Measurements from ENCODE around the gene ATP5F1C.
"Not testable (repeated sequence)": the region's sequence is repeated elsewhere in the genome, so short reads cannot be mapped to it uniquely, and the experiment has no call there.

ATP5F1C gene

GRCh38 chr10:7794251-7795026 lies 6.5 kb downstream of the ATP5F1C start:
- no peak for DNase-seq (ENCODE audit: low read depth, low spot score)

GRCh38 chr10:7795605-7796004 lies 7.6 kb downstream of the ATP5F1C start:
- no peak for DNase-seq (ENCODE audit: low read depth, low spot score)

GRCh38 chr10:7797582-7797981 lies 9.6 kb downstream of the ATP5F1C start:
- DNase-seq (ENCODE audit: low read depth, low spot score): peak; percentile 37

GRCh38 chr10:7802606-7803005 lies 14.6 kb downstream of the ATP5F1C start:
- DNase-seq (ENCODE audit: low read depth, low spot score): no peak

GRCh38 chr10:7804216-7804615 lies 16.2 kb downstream of the ATP5F1C start:
- no peak for DNase-seq (ENCODE audit: low read depth, low spot score)

GRCh38 chr10:7804741-7805140 lies 16.8 kb downstream of the ATP5F1C start:
- DNase-seq (ENCODE audit: low read depth, low spot score): no peak

GRCh38 chr10:7808686-7809267 lies 20.8 kb downstream of the ATP5F1C start:
- DNase-seq (ENCODE audit: low read depth, low spot score): no peak

GRCh38 chr10:7810443-7810842 lies 22.5 kb downstream of the ATP5F1C start:
- DNase-seq (ENCODE audit: low read depth, low spot score): no peak

GRCh38 chr10:7811000-7811399 lies 23.0 kb downstream of the ATP5F1C start:
- no peak for DNase-seq (ENCODE audit: low read depth, low spot score)

GRCh38 chr10:7811743-7812142 lies 23.8 kb downstream of the ATP5F1C start:
- DNase-seq (ENCODE audit: low read depth, low spot score): not testable (repeated sequence)

GRCh38 chr10:7813481-7813880 lies 25.5 kb downstream of the ATP5F1C start:
- DNase-seq (ENCODE audit: low read depth, low spot score): no peak

- no peak for DNase-seq (ENCODE audit: low read depth, low spot score)
Observed at GRCh38 chr10:7817576-7817975, 29.6 kb downstream of the ATP5F1C start.

- DNase-seq (ENCODE audit: low read depth, low spot score): no peak
Observed at GRCh38 chr10:7817984-7818294, 30.0 kb downstream of the ATP5F1C start.

- DNase-seq (ENCODE audit: low read depth, low spot score): peak; percentile 62
Observed at GRCh38 chr10:7818295-7819120, 30.5 kb downstream of the ATP5F1C start, which contains the start of gene TAF3. TSS of gene TAF3 (plus strand) at chr10:7818505. CDS start at chr10:7818710, 205 bp downstream.

GRCh38 chr10:7819121-7819460 lies 31.1 kb downstream of the ATP5F1C start:
- DNase-seq (ENCODE audit: low read depth, low spot score): no peak

GRCh38 chr10:7824251-7824650 lies 36.3 kb downstream of the ATP5F1C start:
- no peak for DNase-seq (ENCODE audit: low read depth, low spot score)

GRCh38 chr10:7826971-7827370 lies 39.0 kb downstream of the ATP5F1C start:
- no peak for DNase-seq (ENCODE audit: low read depth, low spot score)

- no peak for DNase-seq (ENCODE audit: low read depth, low spot score)
Observed at GRCh38 chr10:7829289-7829834, 41.4 kb downstream of the ATP5F1C start.

GRCh38 chr10:7832060-7832459 lies 44.1 kb downstream of the ATP5F1C start:
- DNase-seq (ENCODE audit: low read depth, low spot score): no peak

- no peak for DNase-seq (ENCODE audit: low read depth, low spot score)
Observed at GRCh38 chr10:7833210-7833609, 45.2 kb downstream of the ATP5F1C start.

GRCh38 chr10:7834262-7834661 lies 46.3 kb downstream of the ATP5F1C start:
- no peak for DNase-seq (ENCODE audit: low read depth, low spot score)

GRCh38 chr10:7836571-7836970 lies 48.6 kb downstream of the ATP5F1C start:
- no peak for DNase-seq (ENCODE audit: low read depth, low spot score)

All from smooth muscle cell of the brain vasculature (primary cell).